Endothelial cell of umbilical vein (primary cell): Measurements from ENCODE around the gene PRSS57.

Source experiments
- EZH2 ChIP-seq: IDR thresholded peaks from 2 replicates; pipeline ENCODE4 v1.6.1; 2012; ENCODE audit warnings: borderline replicate concordance, low read depth, mild to moderate bottlenecking, moderate library complexity, low read length, inconsistent platforms; ENCODE audit not compliant: severe bottlenecking
- POLR2A ChIP-seq: IDR thresholded peaks from 2 replicates; pipeline ENCODE4 v1.6.1; 2012; ENCODE audit warnings: low read depth, mild to moderate bottlenecking, control low read depth, low read length
- TF ChIP-seq, protein P1 (sequence below), 2 donors: IDR thresholded peaks; 1 replicate in 1 of 2; 2 replicates in 1 of 2; pipeline ENCODE4 v1.5.1; 2011; ENCODE audit warnings: low read length in 2 of 2, mild to moderate bottlenecking in 2 of 2, moderate library complexity in 2 of 2, control low read depth in 1 of 2, inconsistent platforms in 1 of 2, low read depth in 1 of 2; ENCODE audit not compliant: insufficient read depth in 1 of 2; ENCODE audit errors: extremely low read depth in 1 of 2

DNA sequence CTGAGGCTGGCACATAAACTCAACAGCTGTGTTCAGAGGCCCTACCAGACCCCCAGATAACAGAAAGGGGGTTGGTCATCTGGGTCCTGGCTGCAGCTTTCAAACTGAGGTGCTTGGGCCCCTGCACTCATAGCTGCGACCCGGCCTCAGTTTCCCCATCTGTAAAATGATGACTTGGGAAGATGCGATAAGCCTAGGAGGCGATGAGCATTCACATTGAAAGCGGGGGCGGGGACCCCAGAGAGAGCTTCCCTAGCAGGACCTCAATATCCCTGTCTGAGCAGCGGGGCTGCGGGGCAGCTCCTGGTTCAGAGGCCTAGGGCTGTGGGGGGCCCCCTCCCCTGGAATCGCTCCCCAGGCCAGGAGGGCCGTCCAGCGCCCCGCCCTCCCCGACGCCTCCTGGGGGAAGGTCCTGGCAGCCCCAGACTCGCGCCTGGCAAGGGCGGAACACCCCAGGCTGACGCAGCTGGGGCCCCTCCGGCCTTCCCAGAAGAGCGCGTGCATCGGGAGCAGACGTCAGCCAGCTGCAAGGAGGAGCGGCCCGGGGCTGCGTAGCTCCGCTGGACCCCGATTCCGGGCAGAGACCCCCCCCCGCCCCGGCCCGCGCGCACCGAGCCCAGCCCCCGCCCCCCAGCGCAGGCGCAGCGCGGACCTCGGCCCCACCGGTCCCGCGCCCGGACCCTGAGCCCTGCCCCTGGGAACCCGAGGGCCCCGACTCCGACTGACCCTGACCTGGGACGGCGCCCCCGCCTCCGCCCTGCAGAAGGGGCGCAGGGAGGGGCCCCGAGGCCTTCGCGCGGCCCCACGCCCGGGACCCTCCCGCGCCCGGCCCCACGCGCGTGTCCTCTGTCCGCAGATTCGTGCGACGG, 15.6 kb downstream of the PRSS57 start:
- TF ChIP-seq, protein P1, sequence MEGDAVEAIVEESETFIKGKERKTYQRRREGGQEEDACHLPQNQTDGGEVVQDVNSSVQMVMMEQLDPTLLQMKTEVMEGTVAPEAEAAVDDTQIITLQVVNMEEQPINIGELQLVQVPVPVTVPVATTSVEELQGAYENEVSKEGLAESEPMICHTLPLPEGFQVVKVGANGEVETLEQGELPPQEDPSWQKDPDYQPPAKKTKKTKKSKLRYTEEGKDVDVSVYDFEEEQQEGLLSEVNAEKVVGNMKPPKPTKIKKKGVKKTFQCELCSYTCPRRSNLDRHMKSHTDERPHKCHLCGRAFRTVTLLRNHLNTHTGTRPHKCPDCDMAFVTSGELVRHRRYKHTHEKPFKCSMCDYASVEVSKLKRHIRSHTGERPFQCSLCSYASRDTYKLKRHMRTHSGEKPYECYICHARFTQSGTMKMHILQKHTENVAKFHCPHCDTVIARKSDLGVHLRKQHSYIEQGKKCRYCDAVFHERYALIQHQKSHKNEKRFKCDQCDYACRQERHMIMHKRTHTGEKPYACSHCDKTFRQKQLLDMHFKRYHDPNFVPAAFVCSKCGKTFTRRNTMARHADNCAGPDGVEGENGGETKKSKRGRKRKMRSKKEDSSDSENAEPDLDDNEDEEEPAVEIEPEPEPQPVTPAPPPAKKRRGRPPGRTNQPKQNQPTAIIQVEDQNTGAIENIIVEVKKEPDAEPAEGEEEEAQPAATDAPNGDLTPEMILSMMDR (IDR thresholded peaks at IDR 0.05; ENCODE audit: extremely low read depth in 1 of 2, insufficient read depth in 1 of 2, low read depth in 1 of 2, low read length in 2 of 2): no peak
- TF ChIP-seq POLR2A (no peak), EZH2 (no peak)
